GM12878 (cell line): ENCODE results near the gene SNRPA1. TPM values are rescaled to one million over a fixed set of nuclear protein-coding genes. Genes with fewer than 3 reads are reported as not detected.
A peak's percentile ranks its signal among the peaks of the same experiment; 100 is the strongest.

Experiments used
- ATAC-seq: fragments of 200-7000 bp; cut with Tn5 transposase; 3 replicates; pipeline ENCODE4 v1.9.1; 2020; ENCODE audit warnings: mild to moderate bottlenecking, moderate library complexity
- BruUV-seq: library from RNA; stranded (reverse); fragments of 400-500 nt; replicated peaks from 2 replicates; lab custom pipeline; 2021; lab: Mats Ljungman, UMichigan
- CTCF ChIA-PET: fragments of 300-600 bp; sonication (Branson Sonifier 250); formaldehyde crosslinking; extraction: SDS; loops from one replicate; lab custom pipeline; 2021; ENCODE audit warnings: inconsistent platforms; lab: Yijun Ruan, JAX
- POLR2A ChIA-PET: fragments of 350-600 bp; formaldehyde crosslinking; extraction: SDS; loops from one replicate; lab custom pipeline; 2021; ENCODE audit warnings: inconsistent platforms; lab: Charles Lee
- RAD21 ChIA-PET: fragments of 300-600 bp; sonication (Branson Sonifier 250); formaldehyde crosslinking; loops from one replicate; lab custom pipeline; 2023; ENCODE audit warnings: antibody characterized with exemption; ENCODE audit not compliant: unreplicated experiment; lab: Charles Lee
- SMC1A ChIA-PET: fragments of 300-600 bp; sonication (Branson Sonifier 250); formaldehyde crosslinking; loops from one replicate; lab custom pipeline; 2023; ENCODE audit not compliant: unreplicated experiment, uncharacterized antibody; lab: Charles Lee
- DNase-seq: peaks from one replicate; pipeline ENCODE4 v3.0.0-alpha.2; 2011; ENCODE audit warnings: low read depth, low spot score
- FAIRE-seq: peaks from 3 replicates; lab custom pipeline; 2011; peaks lifted over from hg19 to GRCh38; lab: Jason Lieb, UNC
- H2AFZ ChIP-seq: 2 replicates; pipeline ENCODE4 v1.6.0; 2011; ENCODE audit warnings: low read depth, low read length, control low read depth; ENCODE audit not compliant: control insufficient read depth
- H3K27ac ChIP-seq: 2 replicates; pipeline ENCODE4 v1.5.1; 2011; ENCODE audit warnings: control low read depth; ENCODE audit not compliant: control insufficient read depth, insufficient read depth
- H3K27me3 ChIP-seq, 2 experiments: replicated peaks in 1 of 2; 2 replicates each; pipeline versions ENCODE4 v1.6.0 to v1.6.1; 2011; ENCODE audit warnings: low read length in 1 of 2; ENCODE audit not compliant: control insufficient read depth in 2 of 2, insufficient read depth in 2 of 2
- H3K36me3 ChIP-seq, 2 experiments: 2 replicates each; pipeline ENCODE4 v1.5.1; 2011; ENCODE audit warnings: low read length in 1 of 2; ENCODE audit not compliant: control insufficient read depth in 2 of 2, insufficient read depth in 2 of 2
- H3K4me1 ChIP-seq: 2 replicates; pipeline ENCODE4 v1.6.1; 2011; ENCODE audit warnings: mild to moderate bottlenecking, low read length, moderate library complexity, mixed read lengths; ENCODE audit not compliant: control insufficient read depth, insufficient read depth
- H3K4me2 ChIP-seq: 2 replicates; pipeline ENCODE4 v1.6.0; 2011; ENCODE audit warnings: control low read depth; ENCODE audit not compliant: control insufficient read depth, insufficient read depth
- H3K4me3 ChIP-seq: fragments of 200-600 bp; sonication (generic); 2 replicates; pipeline ENCODE4 v1.5.1; 2016
- H3K79me2 ChIP-seq: 2 replicates; pipeline ENCODE4 v1.6.0; 2011; ENCODE audit warnings: low read length; ENCODE audit not compliant: control insufficient read depth, insufficient read depth
- H3K9ac ChIP-seq: 2 replicates; pipeline ENCODE4 v1.8.0; 2011; ENCODE audit warnings: low read length, control low read depth, mixed read lengths; ENCODE audit not compliant: control insufficient read depth, insufficient read depth
- H3K9me3 ChIP-seq: replicated peaks from 3 replicates; pipeline ENCODE4 v1.5.1; 2011; ENCODE audit warnings: mild to moderate bottlenecking, low read length; ENCODE audit not compliant: control insufficient read depth, insufficient read depth
- H4K20me1 ChIP-seq: 2 replicates; pipeline ENCODE4 v1.6.0; 2011; ENCODE audit not compliant: control insufficient read depth, insufficient read depth
- CBFB ChIP-seq: IDR thresholded peaks from 2 replicates; pipeline ENCODE4 v1.6.1; 2016; ENCODE audit warnings: antibody characterized with exemption, low read depth
- CBX3 ChIP-seq: fragments of 200-600 bp; sonication (generic); IDR thresholded peaks from 2 replicates; pipeline ENCODE4 v1.6.1; 2016; ENCODE audit warnings: low read depth, borderline replicate concordance
- CEBPB ChIP-seq, 2 experiments: fragments of 150-350 bp in 1 of 2; IDR thresholded peaks; 2 replicates each; pipeline ENCODE4 v1.6.1; 2012 to 2014; ENCODE audit warnings: low read depth in 2 of 2, low read length in 2 of 2, borderline replicate concordance in 1 of 2, inconsistent platforms in 1 of 2
- LARP7 ChIP-seq: fragments of 450-650 bp; IDR thresholded peaks from 2 replicates; pipeline ENCODE4 v1.6.1; 2017; ENCODE audit warnings: mild to moderate bottlenecking
- RAD21 ChIP-seq: IDR thresholded peaks from 2 replicates; pipeline ENCODE4 v1.6.1; 2011; ENCODE audit warnings: mild to moderate bottlenecking, low read depth, low read length, moderate library complexity; ENCODE audit not compliant: insufficient read depth
- SIN3A ChIP-seq: IDR thresholded peaks from 2 replicates; pipeline ENCODE4 v1.6.1; 2012; ENCODE audit warnings: low read depth, low read length, improper control_type of control experiment
- SMC3 ChIP-seq: IDR thresholded peaks from 2 replicates; pipeline ENCODE4 v1.6.1; 2011; ENCODE audit warnings: low read length, improper control_type of control experiment, borderline replicate concordance
- SUZ12 ChIP-seq: fragments of 200-600 bp; sonication (generic); IDR thresholded peaks from one replicate; pipeline ENCODE4 v1.6.1; 2018; ENCODE audit warnings: antibody characterized with exemption, mild to moderate bottlenecking; ENCODE audit not compliant: unreplicated experiment
- TARDBP ChIP-seq: IDR thresholded peaks from 2 replicates; pipeline ENCODE4 v1.6.1; 2016; ENCODE audit warnings: borderline replicate concordance
- TCF3 ChIP-seq: IDR thresholded peaks from 2 replicates; pipeline ENCODE4 v1.6.1; 2012; ENCODE audit warnings: low read depth, mild to moderate bottlenecking, low read length, borderline replicate concordance; ENCODE audit not compliant: insufficient read depth
- YY1 ChIP-seq: IDR thresholded peaks from 2 replicates; pipeline ENCODE4 v1.6.1; 2011; ENCODE audit warnings: low read depth, mild to moderate bottlenecking, low read length
- ZNF622 ChIP-seq: fragments of 450-650 bp; IDR thresholded peaks from 2 replicates; pipeline ENCODE4 v1.6.1; 2017; ENCODE audit warnings: mild to moderate bottlenecking, inconsistent platforms
- WGBS: methylation state at CpG from one replicate; pipeline ENCODE4 v1.1.6; 2016; ENCODE audit warnings: low lambda C conversion rate; ENCODE audit not compliant: insufficient replicate concordance, insufficient coverage; ENCODE audit errors: missing lambda C conversion rate; 5-methylcytosine and 5-hydroxymethylcytosine counted together
- in situ Hi-C: fragments of 300-500 bp; cut with MboI; formaldehyde crosslinking; loops from 9 replicates; pipeline ENCODE4 v1.14.3; 2018; ENCODE audit warnings: mixed read lengths
- intact Hi-C: fragments of 100-400 bp; cut with micrococcal nuclease; formaldehyde crosslinking; loops from one replicate; pipeline ENCODE4 v1.14.2; 2022; ENCODE audit not compliant: unreplicated experiment
- polyA plus RNA-seq, 11 experiments: library from polyadenylated mRNA; depleted of rRNA in 4 of 11; unstranded in 6 of 11; stranded (reverse) in 5 of 11; fragments of >200 nt; fragmentation: Nextera tagmentation in 4 of 11; fragmentation: Illumina TruSeq in 1 of 11; extraction: Ambion mirVana in 4 of 11; extraction: Trizol in 1 of 11; gene quantifications; 1 replicate in 1 of 11; 2 replicates in 10 of 11; pipeline versions ENCODE4 v1.2.1 to v1.2.3, GENCODE V29; 2011 to 2016; ENCODE audit warnings: inconsistent platforms in 2 of 11, missing spikeins in 2 of 11, low read depth in 1 of 11
- total RNA-seq, 4 experiments: library from RNA; depleted of rRNA in 3 of 4; stranded (reverse); fragments of >200 nt in 3 of 4; fragmentation: Illumina TruSeq in 1 of 4; extraction: Trizol in 1 of 4; gene quantifications; 2 replicates each; pipeline versions ENCODE4 v1.2.1 to v1.2.3, GENCODE V29; 2013 to 2021
- TF ChIP-seq, protein P1 (sequence below): IDR thresholded peaks from 2 replicates; pipeline ENCODE4 v1.6.1; 2011; ENCODE audit warnings: borderline replicate concordance, low read depth, mild to moderate bottlenecking, moderate library complexity, low read length; ENCODE audit not compliant: insufficient read depth, poor library complexity, severe bottlenecking
- TF ChIP-seq, protein P2 (sequence below), 3 experiments: IDR thresholded peaks in 2 of 3; conservative IDR thresholded peaks in 1 of 3; 2 replicates each; pipeline ENCODE4 v1.5.1; 2011; ENCODE audit warnings: low read depth in 3 of 3, low read length in 3 of 3, mild to moderate bottlenecking in 3 of 3, control low read depth in 2 of 3, moderate library complexity in 2 of 3, inconsistent platforms in 1 of 3, mixed read lengths in 1 of 3; ENCODE audit not compliant: control insufficient read depth in 2 of 3, insufficient read depth in 1 of 3; ENCODE audit errors: extremely low read depth in 1 of 3
- TF ChIP-seq, protein P3 (sequence below): fragments of 450-650 bp; IDR thresholded peaks from 2 replicates; pipeline ENCODE4 v1.6.1; 2014; ENCODE audit warnings: mild to moderate bottlenecking
- TF ChIP-seq, protein P4 (sequence below): IDR thresholded peaks from 2 replicates; pipeline ENCODE4 v1.6.1; 2011; ENCODE audit warnings: low read depth, mild to moderate bottlenecking, low read length, moderate library complexity, borderline replicate concordance; ENCODE audit errors: extremely low read depth

SNRPA1 gene
- total and polyA plus RNA-seq, 10 of the 15 experiments (the other 5 are each of a cell fraction or from before 2014, with no cell fraction given) = 59.9 to 267 (median 161) TPM

DNA sequence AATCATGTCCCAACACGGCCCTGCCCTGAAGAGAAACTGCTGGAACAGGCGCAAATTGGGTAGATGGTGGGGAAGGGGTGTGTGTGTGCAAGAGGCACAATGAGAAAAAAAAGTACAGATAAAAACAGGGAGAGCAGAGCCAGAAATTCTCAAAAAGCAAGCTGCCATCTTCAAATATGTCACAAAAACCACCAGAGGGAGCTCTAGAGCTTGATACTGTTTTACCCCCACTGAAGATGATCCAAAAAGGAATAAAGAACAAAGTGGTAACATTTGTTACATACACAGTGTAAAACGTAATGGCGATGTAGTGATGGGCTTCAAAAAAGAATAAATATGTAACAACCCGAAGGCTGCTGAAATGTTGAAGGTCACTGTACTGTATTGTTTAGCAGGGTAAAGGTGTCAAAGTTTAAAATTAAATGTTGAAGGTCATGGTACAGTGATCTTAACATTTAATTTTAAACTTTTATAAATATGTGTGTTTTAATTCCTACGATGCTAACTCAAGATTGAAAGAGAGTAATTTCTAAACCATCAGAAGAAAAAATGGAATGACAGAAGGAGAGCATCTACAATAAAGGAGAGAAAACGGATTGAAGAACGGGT is 6.0 kb downstream of the SNRPA1 start:
- in situ Hi-C loops = no loop called here
- no peak for FAIRE-seq
- no peak for DNase-seq
- peaks cover 61% of the 10 kb centered on the region for H3K79me2 ChIP-seq
- 59% methylated on average over 8 of the region's 8 CpGs for WGBS
- H2AFZ ChIP-seq = no peak overlapping the region
- no peak overlapping the region for H3K9ac ChIP-seq
- intact Hi-C loops = no loop called here
- H3K4me2 ChIP-seq = no peak overlapping the region
- H3K4me3 ChIP-seq = no peak overlapping the region
- ChIA-PET RAD21 (interaction anchor here (0.7 to 2.8 kb wide), 9 partner anchors 9 to 434 kb away, joined by 3 to 9 read pairs (median 4); partner anchors contain the start of gene CHSY1), POLR2A (interaction anchor here (1.3 to 2.5 kb wide), 2 partner anchors 11 to 13 kb away, joined by 3 to 11 read pairs; no protein-coding TSS in a partner anchor), CTCF (interaction anchor here (0.7 to 3.8 kb wide), 26 partner anchors 9 to 371 kb away, joined by 3 to 52 read pairs (median 4); partner anchors contain the start of gene LRRK1), SMC1A (interaction anchor here (0.7 to 3.1 kb wide), 15 partner anchors 9 to 438 kb away, joined by 3 to 14 read pairs (median 6); no protein-coding TSS in a partner anchor)
- H3K27me3 ChIP-seq = no peaks in the 10 kb centered on the region
- H3K36me3 ChIP-seq = peaks cover 9 to 47% of the 10 kb centered on the region in 2 experiments
- peaks cover 4% of the 10 kb centered on the region for H3K4me1 ChIP-seq
- no peak overlapping the region for H3K27ac ChIP-seq
- peak; percentile 48 for ATAC-seq
- no peaks in the 10 kb centered on the region for H4K20me1 ChIP-seq
- no TSS peak for BruUV-seq
- H3K9me3 ChIP-seq = no peaks in the 10 kb centered on the region; the same call in 2 of the 3 replicates
- TF ChIP-seq YY1 = 0 out of 2 replicates have a peak, but pooled peaks have one; percentile 56
- no peak for TF ChIP-seq LARP7
- TF ChIP-seq RAD21 = peak; percentile 45
- TF ChIP-seq CBFB = no peak
- no peak for TF ChIP-seq CBX3
- TF ChIP-seq, protein P1, sequence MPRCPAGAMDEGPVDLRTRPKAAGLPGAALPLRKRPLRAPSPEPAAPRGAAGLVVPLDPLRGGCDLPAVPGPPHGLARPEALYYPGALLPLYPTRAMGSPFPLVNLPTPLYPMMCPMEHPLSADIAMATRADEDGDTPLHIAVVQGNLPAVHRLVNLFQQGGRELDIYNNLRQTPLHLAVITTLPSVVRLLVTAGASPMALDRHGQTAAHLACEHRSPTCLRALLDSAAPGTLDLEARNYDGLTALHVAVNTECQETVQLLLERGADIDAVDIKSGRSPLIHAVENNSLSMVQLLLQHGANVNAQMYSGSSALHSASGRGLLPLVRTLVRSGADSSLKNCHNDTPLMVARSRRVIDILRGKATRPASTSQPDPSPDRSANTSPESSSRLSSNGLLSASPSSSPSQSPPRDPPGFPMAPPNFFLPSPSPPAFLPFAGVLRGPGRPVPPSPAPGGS = no peak
- TF ChIP-seq CEBPB (IDR thresholded peaks at IDR 0.05; ENCODE audit: borderline replicate concordance in 1 of 2, low read depth in 2 of 2, low read length in 2 of 2) = no peak
- TF ChIP-seq TARDBP = no peak
- peak; percentile 39; the same call in 1 of the 2 replicates for TF ChIP-seq SMC3
- no peak for TF ChIP-seq ZNF622
- TF ChIP-seq, protein P2, sequence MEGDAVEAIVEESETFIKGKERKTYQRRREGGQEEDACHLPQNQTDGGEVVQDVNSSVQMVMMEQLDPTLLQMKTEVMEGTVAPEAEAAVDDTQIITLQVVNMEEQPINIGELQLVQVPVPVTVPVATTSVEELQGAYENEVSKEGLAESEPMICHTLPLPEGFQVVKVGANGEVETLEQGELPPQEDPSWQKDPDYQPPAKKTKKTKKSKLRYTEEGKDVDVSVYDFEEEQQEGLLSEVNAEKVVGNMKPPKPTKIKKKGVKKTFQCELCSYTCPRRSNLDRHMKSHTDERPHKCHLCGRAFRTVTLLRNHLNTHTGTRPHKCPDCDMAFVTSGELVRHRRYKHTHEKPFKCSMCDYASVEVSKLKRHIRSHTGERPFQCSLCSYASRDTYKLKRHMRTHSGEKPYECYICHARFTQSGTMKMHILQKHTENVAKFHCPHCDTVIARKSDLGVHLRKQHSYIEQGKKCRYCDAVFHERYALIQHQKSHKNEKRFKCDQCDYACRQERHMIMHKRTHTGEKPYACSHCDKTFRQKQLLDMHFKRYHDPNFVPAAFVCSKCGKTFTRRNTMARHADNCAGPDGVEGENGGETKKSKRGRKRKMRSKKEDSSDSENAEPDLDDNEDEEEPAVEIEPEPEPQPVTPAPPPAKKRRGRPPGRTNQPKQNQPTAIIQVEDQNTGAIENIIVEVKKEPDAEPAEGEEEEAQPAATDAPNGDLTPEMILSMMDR (IDR thresholded peaks at IDR 0.05 in 2 of 3, conservative IDR thresholded peaks at IDR 0.05 in 1 of 3; ENCODE audit: control insufficient read depth in 2 of 3, extremely low read depth in 1 of 3, insufficient read depth in 1 of 3, low read depth in 3 of 3, low read length in 3 of 3) = peak; percentile 52 to 58 (median 53)
- no peak for TF ChIP-seq SUZ12
- TF ChIP-seq, protein P3, sequence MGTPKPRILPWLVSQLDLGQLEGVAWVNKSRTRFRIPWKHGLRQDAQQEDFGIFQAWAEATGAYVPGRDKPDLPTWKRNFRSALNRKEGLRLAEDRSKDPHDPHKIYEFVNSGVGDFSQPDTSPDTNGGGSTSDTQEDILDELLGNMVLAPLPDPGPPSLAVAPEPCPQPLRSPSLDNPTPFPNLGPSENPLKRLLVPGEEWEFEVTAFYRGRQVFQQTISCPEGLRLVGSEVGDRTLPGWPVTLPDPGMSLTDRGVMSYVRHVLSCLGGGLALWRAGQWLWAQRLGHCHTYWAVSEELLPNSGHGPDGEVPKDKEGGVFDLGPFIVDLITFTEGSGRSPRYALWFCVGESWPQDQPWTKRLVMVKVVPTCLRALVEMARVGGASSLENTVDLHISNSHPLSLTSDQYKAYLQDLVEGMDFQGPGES = no peak
- TF ChIP-seq, protein P4, sequence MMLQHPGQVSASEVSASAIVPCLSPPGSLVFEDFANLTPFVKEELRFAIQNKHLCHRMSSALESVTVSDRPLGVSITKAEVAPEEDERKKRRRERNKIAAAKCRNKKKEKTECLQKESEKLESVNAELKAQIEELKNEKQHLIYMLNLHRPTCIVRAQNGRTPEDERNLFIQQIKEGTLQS = no peak
- TF ChIP-seq TCF3 = no peak
- TF ChIP-seq SIN3A = no peak
